ENCODE results near the gene GRIPAP1.
A peak's percentile ranks its signal among the peaks of the same experiment; 100 is the strongest.

The GRIPAP1 gene

DNA sequence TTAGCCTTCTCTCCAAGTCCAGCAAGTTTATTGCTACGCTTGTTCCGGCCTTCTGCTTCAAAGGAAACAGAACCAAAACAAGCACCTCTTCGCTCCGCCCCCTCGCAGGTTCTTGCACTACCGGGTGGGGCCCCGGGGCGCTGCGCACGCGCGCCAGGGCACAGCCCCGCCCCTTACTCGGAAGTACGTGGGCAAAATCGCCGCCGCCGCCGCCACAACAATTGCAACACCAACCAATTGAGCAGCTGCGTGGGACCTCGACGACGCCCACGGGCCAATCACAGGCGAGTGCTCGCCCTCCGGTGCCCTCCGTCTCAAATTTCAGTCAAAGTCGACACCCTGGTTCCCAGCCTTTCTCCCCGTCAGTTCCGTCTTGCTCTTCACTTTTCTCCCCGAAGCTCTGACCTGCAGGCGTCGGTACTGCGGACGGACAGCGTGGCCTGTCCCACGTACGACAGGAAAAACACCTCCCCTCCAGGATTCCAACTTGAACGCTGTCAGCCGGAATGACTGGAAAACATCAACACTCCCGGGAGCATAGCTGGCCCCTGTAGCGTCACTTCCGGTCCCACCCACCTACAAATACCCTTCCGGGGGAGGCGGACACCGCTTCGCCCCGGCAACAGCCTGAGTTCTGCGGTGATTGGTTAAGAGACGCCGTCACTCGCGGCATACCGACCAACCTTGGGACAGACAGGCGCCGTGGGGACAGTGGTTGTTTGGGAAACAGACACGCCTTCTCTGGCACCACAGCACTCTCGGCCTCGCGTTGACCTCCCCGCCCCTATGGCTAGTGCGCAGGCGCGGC is 44.0 kb downstream of the GRIPAP1 start:
- peak overlapping the region; percentile 98 for H3K4me3 Mint-ChIP-seq

DNA sequence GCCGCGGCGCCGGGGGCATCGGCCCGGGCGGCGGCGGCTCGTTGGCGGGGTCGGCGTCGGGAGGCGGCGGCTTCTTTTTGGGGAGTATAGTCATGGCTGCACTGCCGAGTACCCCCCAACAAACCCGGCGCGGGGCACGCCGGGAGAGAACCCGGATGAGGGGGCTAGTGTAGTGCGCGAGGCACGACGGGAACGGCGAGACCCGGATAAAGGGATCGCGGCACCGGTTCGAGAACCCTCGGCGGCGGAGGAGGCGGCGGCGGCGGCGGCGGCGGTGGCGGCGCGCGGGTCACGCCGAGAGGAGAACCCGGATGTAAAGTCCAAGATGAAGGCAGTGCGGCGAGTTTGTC is 44.6 kb downstream of the GRIPAP1 start, which contains the start of gene OTUD5:
OTUD5 (minus strand) TSS at position 131 of the 350 bp plus-strand sequence; CDS start at position 94, 37 bp downstream.
- Mint-ChIP-seq H3K4me1 (peaks cover 59% of the 10 kb centered on the region), H3K27me3 (peaks cover 3% of the 10 kb centered on the region), H3K9me3 (no peaks in the 10 kb centered on the region), H3K36me3 (peaks cover 19% of the 10 kb centered on the region), H3K4me3 (peak within 1 kb of the TSS; percentile 98), H3K27ac (peak within 1 kb of the TSS; percentile 100)
- peak; percentile 78 for DNase-seq
- CTCF ChIA-PET, result interaction anchor here (1.1 kb wide), 1 partner anchor 11 kb away, joined by 6 read pairs; no protein-coding TSS in a partner anchor

More for the DNA sequence above, 44.0 kb downstream of the GRIPAP1 start:
- Mint-ChIP-seq H3K36me3 (peaks cover 19% of the 10 kb centered on the region), H3K27ac (peak overlapping the region; percentile 100), H3K4me1 (peaks cover 55% of the 10 kb centered on the region), H3K27me3 (peaks cover 3% of the 10 kb centered on the region), H3K9me3 (no peaks in the 10 kb centered on the region)
- CTCF ChIA-PET, result interaction anchor here (1.1 to 1.2 kb wide), 2 partner anchors 14 to 86 kb away, joined by 4 read pairs; partner anchors contain the start of gene TFE3
- peak; percentile 95 for DNase-seq

DNA sequence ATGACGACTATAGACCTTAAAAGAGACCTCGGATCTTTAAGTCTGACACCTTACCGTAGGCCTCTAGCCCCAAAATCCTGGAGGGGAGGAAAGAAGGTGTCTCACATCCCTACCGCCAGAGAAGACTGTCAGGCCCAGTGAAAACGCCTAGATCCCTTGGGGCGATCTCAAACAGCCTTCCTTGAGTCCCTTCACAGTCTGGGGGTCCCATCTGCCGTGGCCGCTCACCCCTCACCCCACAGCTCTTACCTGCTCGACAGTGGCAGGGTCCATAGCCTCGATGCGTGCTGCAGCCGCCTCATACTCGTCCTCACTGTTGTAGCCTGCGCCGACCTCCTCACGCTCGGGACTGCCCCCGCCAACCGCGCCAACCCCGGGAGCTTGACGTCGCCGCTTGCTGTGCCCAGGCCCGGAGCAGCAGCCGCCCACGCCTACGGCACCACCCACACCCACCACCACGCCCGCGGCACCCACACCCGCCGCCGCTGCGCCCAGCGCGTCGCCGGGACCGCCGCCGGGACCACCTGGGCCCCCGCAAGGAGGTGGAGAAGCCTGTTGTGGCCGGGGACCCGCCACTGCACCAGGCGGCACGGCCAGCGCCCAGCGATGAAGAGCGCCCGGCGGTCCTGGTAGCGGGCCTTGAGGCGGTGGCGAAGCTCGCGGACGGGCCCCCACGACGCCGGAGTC is 45.2 kb downstream of the GRIPAP1 start:
- H3K4me1 Mint-ChIP-seq, result peaks cover 64% of the 10 kb centered on the region
- CTCF ChIA-PET, result interaction anchor here (1.1 to 1.4 kb wide), 2 partner anchors 10 to 19 kb away, joined by 4 to 6 read pairs; no protein-coding TSS in a partner anchor

DNA sequence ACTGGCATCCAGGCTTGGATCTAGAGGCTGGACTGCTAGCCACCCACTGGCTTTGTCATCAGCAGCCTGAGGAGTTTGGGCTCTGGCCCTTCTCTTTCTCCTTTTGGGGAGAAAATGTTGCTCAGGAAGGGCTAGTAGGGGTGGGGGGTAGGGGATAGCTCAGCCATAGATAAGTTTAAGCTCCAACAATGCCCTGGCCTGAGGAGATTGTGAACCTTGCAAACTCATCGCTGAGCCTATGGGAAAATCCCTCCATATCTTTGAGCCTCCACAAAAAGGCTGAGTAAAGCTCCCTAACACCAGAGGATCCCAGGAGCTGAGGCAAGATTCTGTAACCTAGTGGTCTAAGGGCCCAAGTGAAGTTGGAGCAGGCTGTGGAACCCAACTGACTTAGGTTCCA is 53.5 kb downstream of the GRIPAP1 start:
- Mint-ChIP-seq H3K4me1 (peaks cover 56% of the 10 kb centered on the region), H3K27me3 (no peaks in the 10 kb centered on the region), H3K27ac (peak overlapping the region; percentile 11), H3K36me3 (peaks cover 9% of the 10 kb centered on the region), H3K4me3 (no peak overlapping the region), H3K9me3 (no peaks in the 10 kb centered on the region)
- CTCF ChIA-PET, result no interaction called here
- DNase-seq, result no peak

More for the DNA sequence above, 45.2 kb downstream of the GRIPAP1 start:
- peaks cover 19% of the 10 kb centered on the region for H3K36me3 Mint-ChIP-seq
- DNase-seq, result peak; percentile 60
- peaks cover 3% of the 10 kb centered on the region for H3K27me3 Mint-ChIP-seq
- H3K27ac Mint-ChIP-seq, result peak overlapping the region; percentile 90
- H3K9me3 Mint-ChIP-seq, result no peaks in the 10 kb centered on the region
- H3K4me3 Mint-ChIP-seq, result peak overlapping the region; percentile 78

DNA sequence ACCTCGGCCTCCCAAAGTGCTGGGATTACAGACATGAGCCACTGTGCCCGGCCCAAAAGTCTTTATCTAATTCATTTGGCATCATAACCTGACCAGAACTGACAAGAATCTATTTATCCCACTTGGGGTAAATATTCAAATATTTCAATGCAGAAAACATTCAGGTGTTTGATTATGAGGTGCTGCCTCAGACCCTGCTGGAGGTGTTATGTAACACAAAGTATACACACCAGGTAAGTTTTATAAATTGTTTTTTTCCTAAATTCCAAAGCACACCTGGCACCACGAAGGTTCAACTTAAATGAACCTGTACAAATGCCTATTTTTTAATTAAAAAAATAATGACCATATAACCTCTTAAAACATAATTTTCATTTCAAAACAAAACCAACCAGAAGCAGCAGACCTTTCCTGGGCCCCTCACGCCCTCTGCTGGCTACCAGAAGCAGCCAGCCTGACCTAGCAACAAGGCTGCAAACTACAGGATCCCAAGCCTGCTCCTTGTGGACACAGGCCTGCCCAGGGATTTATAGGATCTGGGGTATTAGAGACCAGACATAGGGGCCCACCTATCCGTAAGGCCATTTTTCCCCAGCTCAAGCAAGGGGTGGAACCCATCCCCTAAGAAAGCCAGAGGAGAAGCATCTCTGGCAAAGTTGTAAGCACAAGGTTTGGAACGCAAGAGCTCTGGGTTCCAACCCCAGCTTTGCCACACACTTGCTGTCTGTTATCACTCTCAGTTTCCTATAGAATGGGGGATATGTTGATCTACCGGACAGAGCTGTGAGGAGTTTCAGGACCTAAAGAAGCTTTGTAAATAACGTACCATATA is 56.3 kb downstream of the GRIPAP1 start:
- Mint-ChIP-seq H3K4me3 (no peak overlapping the region), H3K36me3 (peaks cover 28% of the 10 kb centered on the region), H3K9me3 (no peaks in the 10 kb centered on the region), H3K27ac (peak overlapping the region; percentile 64), H3K4me1 (peaks cover 60% of the 10 kb centered on the region), H3K27me3 (no peaks in the 10 kb centered on the region)
- CTCF ChIA-PET, result interaction anchor here (0.7 to 3.4 kb wide), 10 partner anchors 9 to 315 kb away, joined by 3 to 9 read pairs (median 4); partner anchors contain the start of genes OTUD5 and TIMM17B
- DNase-seq, result peak; percentile 66

DNA sequence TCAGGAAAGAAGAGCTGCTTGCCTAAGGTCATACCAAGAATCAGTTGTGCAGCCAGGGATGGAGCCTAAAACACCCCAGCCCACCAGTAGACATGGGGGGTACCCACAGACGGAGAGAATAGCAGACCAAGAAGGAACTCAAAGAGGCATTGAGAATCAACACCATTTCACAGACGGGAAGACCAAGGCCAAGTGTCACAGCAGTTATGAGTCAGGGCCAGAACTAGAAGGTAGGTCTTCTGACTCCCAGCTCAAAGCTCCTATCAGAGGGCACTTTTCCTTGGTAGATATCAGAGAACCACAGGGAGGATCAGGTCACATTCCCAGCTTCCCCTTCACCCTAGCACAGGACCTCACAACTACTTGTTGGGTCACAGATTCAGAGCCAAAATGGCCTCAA is 59.2 kb downstream of the GRIPAP1 start:
- Mint-ChIP-seq H3K27me3 (no peaks in the 10 kb centered on the region), H3K36me3 (peaks cover 33% of the 10 kb centered on the region), H3K27ac (peak overlapping the region; percentile 87), H3K4me3 (no peak overlapping the region), H3K9me3 (no peaks in the 10 kb centered on the region), H3K4me1 (peaks cover 81% of the 10 kb centered on the region)
- CTCF ChIA-PET, result interaction anchor here (1.3 to 1.6 kb wide), 2 partner anchors 31 to 141 kb away, joined by 3 to 7 read pairs; partner anchors contain the start of genes HDAC6 and SLC35A2
- DNase-seq, result no peak

DNA sequence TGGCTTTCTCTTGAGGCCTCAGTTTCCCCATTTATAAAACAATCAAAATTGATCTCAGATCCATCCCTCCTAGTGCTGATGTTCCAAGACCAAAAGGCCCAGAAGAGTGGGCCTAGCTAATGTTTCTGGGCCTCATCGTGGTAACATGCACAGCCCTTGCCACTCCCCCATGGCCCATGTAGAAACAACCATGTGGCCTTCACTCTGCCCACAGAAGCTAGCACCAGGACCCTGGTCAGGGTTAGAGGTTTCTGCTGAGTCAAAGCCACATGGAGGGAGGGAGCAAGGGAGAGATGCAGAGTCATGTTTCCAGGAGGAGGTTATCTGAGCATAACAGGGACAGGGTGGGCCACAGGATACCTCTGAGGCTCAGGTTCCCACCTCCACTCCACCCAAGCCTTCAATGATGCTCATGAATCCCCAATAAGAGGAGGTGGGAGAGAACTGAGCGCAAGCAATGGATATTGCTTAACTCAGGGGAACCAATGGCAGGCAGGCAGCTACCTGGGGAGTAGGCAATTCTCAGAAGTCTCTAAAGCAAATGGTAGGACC is 61.6 kb downstream of the GRIPAP1 start:
- H3K36me3 Mint-ChIP-seq, result peaks cover 38% of the 10 kb centered on the region
- H3K27me3 Mint-ChIP-seq, result no peaks in the 10 kb centered on the region
- CTCF ChIA-PET, result interaction anchor here (1.0 to 1.9 kb wide), 2 partner anchors 28 to 49 kb away, joined by 6 to 7 read pairs; no protein-coding TSS in a partner anchor
- peaks cover 87% of the 10 kb centered on the region for H3K4me1 Mint-ChIP-seq
- peak overlapping the region; percentile 98 for H3K27ac Mint-ChIP-seq
- no peaks in the 10 kb centered on the region for H3K9me3 Mint-ChIP-seq
- DNase-seq, result no peak
- H3K4me3 Mint-ChIP-seq, result peak overlapping the region; percentile 57

DNA sequence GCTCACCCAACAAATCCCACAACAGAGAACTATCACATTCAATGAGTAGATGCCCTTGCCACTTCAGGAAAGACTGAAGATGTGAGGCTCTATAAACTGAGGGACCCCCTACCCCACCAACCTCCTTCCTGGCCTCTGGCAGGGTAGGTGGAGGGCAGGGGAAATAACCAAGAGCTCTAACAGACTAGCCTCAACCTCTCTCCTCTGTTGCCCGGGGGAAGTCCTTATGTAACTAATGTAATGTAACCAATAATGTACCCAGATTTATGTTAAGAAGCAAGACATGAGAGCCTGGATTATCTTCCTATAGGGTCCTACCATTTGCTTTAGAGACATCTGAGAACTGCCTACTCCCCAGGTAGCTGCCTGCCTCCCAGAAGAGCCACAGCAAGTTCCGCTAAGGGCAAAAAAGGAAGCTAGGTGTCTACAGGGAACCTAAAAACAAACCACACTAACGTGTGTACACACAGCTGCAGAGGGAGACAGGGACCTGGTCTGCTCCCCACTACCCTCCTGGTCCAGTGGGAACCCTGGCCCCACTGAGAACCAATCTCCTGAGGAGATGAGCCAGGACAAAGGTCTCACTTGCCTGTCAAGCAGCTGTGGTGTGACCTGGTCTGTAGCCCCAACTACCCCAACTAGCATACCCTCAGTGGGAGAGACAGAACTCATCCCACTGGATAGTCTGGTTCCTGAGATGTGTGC is 62.4 kb downstream of the GRIPAP1 start:
- CTCF ChIA-PET, result interaction anchor here (1.0 to 1.9 kb wide), 3 partner anchors 27 to 291 kb away, joined by 3 to 7 read pairs (median 6); no protein-coding TSS in a partner anchor

DNA sequence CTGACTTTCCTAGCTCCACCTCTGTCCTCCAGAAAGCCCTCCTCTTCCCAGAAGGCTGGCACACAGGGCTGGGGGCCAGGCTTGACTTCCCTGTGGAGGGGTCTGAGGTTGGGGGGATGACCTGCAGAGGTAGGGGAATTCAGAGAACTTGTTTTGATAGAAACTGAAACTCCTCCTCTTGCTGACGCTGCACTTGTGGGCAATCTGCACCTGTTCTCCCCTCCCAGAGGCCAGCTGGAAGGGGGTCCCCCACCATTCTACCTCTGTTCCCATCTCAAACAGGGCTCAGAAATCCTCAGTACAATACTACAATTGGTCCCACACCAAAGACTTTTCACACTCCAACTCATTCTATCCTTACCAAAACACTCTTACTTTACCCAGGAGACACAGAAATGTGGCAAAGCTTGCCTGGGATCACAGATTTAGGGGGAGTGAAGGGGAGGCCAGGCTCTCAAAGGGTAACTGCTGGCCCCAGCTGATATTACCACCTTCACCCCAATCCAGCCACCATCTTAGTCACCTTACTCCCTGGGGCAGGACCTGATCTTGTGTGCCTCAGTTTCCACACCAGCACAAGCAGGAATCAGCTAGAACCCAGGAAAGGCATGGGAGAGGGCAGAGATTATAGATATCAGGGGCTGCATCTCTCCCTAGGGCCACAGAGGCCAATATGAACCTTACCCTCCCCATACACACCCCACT is 63.2 kb downstream of the GRIPAP1 start:
- DNase-seq, result peak; percentile 88
- peak overlapping the region; percentile 98 for H3K27ac Mint-ChIP-seq
- CTCF ChIA-PET, result interaction anchor here (1.0 to 3.7 kb wide), 4 partner anchors 18 to 291 kb away, joined by 3 to 24 read pairs (median 8); partner anchors contain the start of genes PIM2 and SLC35A2
- peaks cover 93% of the 10 kb centered on the region for H3K4me1 Mint-ChIP-seq
- no peaks in the 10 kb centered on the region for H3K27me3 Mint-ChIP-seq
- no peaks in the 10 kb centered on the region for H3K9me3 Mint-ChIP-seq
- peaks cover 53% of the 10 kb centered on the region for H3K36me3 Mint-ChIP-seq
- H3K4me3 Mint-ChIP-seq, result peak overlapping the region; percentile 57

More for the DNA sequence above, 62.4 kb downstream of the GRIPAP1 start:
- Mint-ChIP-seq H3K27ac (peak overlapping the region; percentile 98), H3K27me3 (no peaks in the 10 kb centered on the region), H3K4me3 (peak overlapping the region; percentile 57), H3K9me3 (no peaks in the 10 kb centered on the region), H3K4me1 (peaks cover 93% of the 10 kb centered on the region), H3K36me3 (peaks cover 46% of the 10 kb centered on the region)
- DNase-seq, result peak; percentile 52

DNA sequence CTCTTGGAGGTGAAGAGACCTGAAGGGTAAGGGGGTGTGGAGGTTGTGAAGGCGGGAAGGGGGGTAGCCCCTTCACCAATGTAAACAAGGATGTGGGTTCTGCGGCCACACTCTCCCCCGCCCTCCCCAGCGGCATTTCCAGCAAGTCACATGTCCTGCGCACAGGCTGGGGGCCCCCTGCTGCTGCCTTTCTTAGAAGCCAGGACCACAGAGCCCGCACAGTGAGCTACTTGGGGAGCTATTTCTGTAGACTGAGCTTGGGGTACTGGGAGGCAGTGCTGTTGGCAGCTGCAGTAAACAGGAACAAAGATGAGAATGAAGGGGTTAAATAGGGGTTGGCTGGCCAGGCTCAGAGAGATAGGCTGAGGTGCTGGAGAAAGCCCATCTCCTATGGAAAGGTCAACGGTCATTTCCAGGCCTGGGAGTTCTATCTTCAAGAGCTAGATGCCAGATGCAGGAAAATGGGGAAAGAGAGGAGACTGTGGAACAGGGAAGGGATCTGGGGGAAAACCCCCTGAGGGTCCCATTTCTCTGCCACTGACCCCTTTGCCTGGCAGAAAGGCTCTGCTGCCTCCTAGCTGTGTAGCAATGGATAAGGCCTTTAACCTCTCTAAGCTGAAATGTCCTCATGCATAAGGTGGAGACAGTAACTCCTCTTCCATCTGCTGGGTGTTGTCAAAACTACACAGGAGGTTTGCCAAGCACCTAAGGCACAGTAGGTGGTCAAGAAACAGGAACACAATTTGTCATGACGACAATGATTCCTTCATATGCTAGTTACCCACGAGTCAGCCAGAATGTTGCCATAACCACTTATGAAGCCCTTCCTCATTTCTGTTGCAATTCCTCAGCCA is 64.8 kb downstream of the GRIPAP1 start:
- CTCF ChIA-PET, result interaction anchor here (0.8 to 3.7 kb wide), 9 partner anchors 9 to 105 kb away, joined by 3 to 24 read pairs (median 4); partner anchors contain the start of genes PIM2 and SLC35A2
- H3K27ac Mint-ChIP-seq, result peak overlapping the region; percentile 98
- peak; percentile 93 for DNase-seq
- peaks cover 49% of the 10 kb centered on the region for H3K36me3 Mint-ChIP-seq
- no peaks in the 10 kb centered on the region for H3K9me3 Mint-ChIP-seq
- no peaks in the 10 kb centered on the region for H3K27me3 Mint-ChIP-seq
- peak overlapping the region; percentile 66 for H3K4me3 Mint-ChIP-seq
- peaks cover 84% of the 10 kb centered on the region for H3K4me1 Mint-ChIP-seq

DNA sequence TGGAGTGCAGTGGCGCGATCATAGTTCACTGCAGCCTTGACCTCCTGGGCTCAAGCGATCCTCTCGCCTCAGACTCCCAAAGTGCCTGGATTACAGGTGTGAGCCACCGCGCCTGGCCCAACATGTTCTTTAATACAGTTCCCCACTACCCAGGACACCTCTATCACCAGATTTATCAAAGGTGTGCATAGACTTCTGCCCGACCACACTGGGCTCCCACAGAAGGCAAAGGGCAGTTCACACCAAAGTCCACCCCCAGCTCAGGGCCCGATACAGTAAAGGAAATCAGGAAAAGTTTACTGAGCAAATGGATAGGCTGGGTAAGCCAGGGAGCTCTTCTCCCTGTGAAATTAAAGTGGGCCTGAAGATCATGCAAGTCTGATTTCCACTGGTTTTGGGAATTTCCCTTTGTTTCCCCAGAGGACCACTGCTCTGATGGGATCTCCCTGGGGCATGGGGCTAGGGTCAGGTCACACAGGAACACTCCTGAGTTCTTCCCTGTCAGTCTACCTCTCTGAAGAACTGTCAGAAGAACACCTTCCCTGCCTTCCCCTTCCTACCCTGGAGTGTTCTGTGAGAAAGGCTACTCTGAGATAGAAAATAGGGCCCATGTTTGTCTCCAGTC is 65.5 kb downstream of the GRIPAP1 start:
- H3K9me3 Mint-ChIP-seq, result no peaks in the 10 kb centered on the region
- CTCF ChIA-PET, result interaction anchor here (1.0 to 3.7 kb wide), 5 partner anchors 9 to 106 kb away, joined by 3 to 24 read pairs (median 6); partner anchors contain the start of genes PIM2 and SLC35A2
- no peaks in the 10 kb centered on the region for H3K27me3 Mint-ChIP-seq
- H3K4me1 Mint-ChIP-seq, result peaks cover 76% of the 10 kb centered on the region
- peaks cover 43% of the 10 kb centered on the region for H3K36me3 Mint-ChIP-seq
- peak overlapping the region; percentile 66 for H3K4me3 Mint-ChIP-seq
- no peak for DNase-seq
- H3K27ac Mint-ChIP-seq, result peak overlapping the region; percentile 98
